ENCODE results near the gene PDE2A. TPM values are rescaled to one million over a fixed set of nuclear protein-coding genes. Genes with fewer than 3 reads are reported as not detected.
A peak's percentile ranks its signal among the peaks of the same experiment; 100 is the strongest.

Gene PDE2A
- total and polyA plus RNA-seq, 4 donors = 9.4 to 17.5 (median 14.1) TPM

GRCh38 chr11:72634016-72634415, 40.2 kb downstream of the PDE2A start:
- Histone ChIP-seq H3K4me1 (ENCODE audit: control insufficient read depth, insufficient read depth, low read length) (peaks cover 84% of the 10 kb centered on the region), H3K27ac (ENCODE audit: low read depth, low read length) (no peak overlapping the region)

GRCh38 chr11:72633068-72633467, 41.2 kb downstream of the PDE2A start:
- peaks cover 90% of the 10 kb centered on the region for H3K4me1 ChIP-seq (ENCODE audit: control insufficient read depth, insufficient read depth, low read length)

More at GRCh38 chr11:72634016-72634415, 40.2 kb downstream of the PDE2A start:
- DNase-seq (ENCODE audit: low read depth in 4 of 6, low spot score in 6 of 6) = no peak
- no peaks in the 10 kb centered on the region for H3K36me3 ChIP-seq (ENCODE audit: control insufficient read depth, insufficient read depth, low read length)
- WGBS (ENCODE audit: insufficient coverage) = 71% methylated on average over 8 of the region's 9 CpGs
- peaks cover under 1% of the 10 kb centered on the region for H3K27me3 ChIP-seq (ENCODE audit: control insufficient read depth, insufficient read depth, low read length)
- H3K4me3 ChIP-seq (ENCODE audit: low read depth, low read length) = no peak overlapping the region
- no peaks in the 10 kb centered on the region for H3K9me3 ChIP-seq (ENCODE audit: control insufficient read depth, insufficient read depth, low read length)

GRCh38 chr11:72631806-72632731, 42.2 kb downstream of the PDE2A start:
- Histone ChIP-seq H3K4me1 (ENCODE audit: control insufficient read depth, insufficient read depth, low read length) (peaks cover 90% of the 10 kb centered on the region), H3K27ac (ENCODE audit: low read depth, low read length) (no peak overlapping the region), H3K27me3 (ENCODE audit: control insufficient read depth, insufficient read depth, low read length) (no peaks in the 10 kb centered on the region), H3K36me3 (ENCODE audit: control insufficient read depth, insufficient read depth, low read length) (no peaks in the 10 kb centered on the region), H3K9me3 (ENCODE audit: control insufficient read depth, insufficient read depth, low read length) (no peaks in the 10 kb centered on the region), H3K4me3 (ENCODE audit: low read depth, low read length) (no peak overlapping the region)
- peak in 3 of 6 donors; percentile 52 to 97 (median 86) for DNase-seq (ENCODE audit: low read depth in 4 of 6, low spot score in 6 of 6)
- WGBS (ENCODE audit: insufficient coverage) = 60% methylated on average over 13 of the region's 18 CpGs

More at GRCh38 chr11:72633068-72633467, 41.2 kb downstream of the PDE2A start:
- no peak overlapping the region for H3K27ac ChIP-seq (ENCODE audit: low read depth, low read length)
- no peak overlapping the region for H3K4me3 ChIP-seq (ENCODE audit: low read depth, low read length)
- WGBS (ENCODE audit: insufficient coverage) = 89% methylated on average over 4 of the region's 4 CpGs
- no peaks in the 10 kb centered on the region for H3K9me3 ChIP-seq (ENCODE audit: control insufficient read depth, insufficient read depth, low read length)
- no peak for DNase-seq (ENCODE audit: low read depth in 4 of 6, low spot score in 6 of 6)
- no peaks in the 10 kb centered on the region for H3K36me3 ChIP-seq (ENCODE audit: control insufficient read depth, insufficient read depth, low read length)
- H3K27me3 ChIP-seq (ENCODE audit: control insufficient read depth, insufficient read depth, low read length) = no peaks in the 10 kb centered on the region

DNA sequence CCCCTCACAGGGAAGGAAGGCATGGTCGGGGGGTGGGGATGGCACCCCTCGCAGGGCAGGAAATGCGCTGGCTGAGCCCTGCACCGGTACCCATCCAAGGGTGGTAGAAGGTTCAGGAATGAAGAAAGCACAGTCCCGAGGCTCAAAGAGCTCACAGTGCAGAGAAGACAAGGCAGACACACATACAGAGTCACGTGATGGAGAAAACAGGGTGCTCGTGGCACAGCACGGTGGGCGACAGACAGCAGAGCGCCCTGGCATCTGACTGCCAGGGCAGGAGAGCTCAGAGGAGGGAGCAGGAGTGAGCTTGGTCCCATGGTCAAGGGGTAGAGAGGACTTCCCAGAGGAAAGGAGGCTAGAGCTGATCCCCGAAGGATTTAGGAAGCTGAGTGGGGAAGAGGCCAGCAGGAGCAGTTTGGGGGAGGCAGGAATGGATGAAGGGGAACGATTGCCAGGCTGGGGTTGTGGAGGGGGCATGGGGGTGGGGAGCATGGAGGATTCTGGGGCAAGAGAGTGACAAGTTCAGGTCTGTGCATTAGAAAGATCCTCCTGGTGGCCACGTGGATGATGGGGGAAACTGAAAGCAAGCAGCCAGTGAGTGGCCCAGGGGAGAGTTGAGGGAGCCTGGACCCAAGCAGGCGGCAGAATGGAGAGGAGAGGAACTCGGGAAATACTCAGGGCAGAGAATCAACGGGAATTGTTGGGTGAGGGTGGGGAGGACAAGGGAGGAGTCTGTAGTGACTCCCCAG, 43.9 kb downstream of the PDE2A start:
- Histone ChIP-seq H3K9me3 (ENCODE audit: control insufficient read depth, insufficient read depth, low read length) (no peaks in the 10 kb centered on the region), H3K27ac (ENCODE audit: low read depth, low read length) (no peak overlapping the region), H3K27me3 (ENCODE audit: control insufficient read depth, insufficient read depth, low read length) (no peaks in the 10 kb centered on the region), H3K4me3 (ENCODE audit: low read depth, low read length) (no peak overlapping the region), H3K4me1 (ENCODE audit: control insufficient read depth, insufficient read depth, low read length) (peaks cover 96% of the 10 kb centered on the region), H3K36me3 (ENCODE audit: control insufficient read depth, insufficient read depth, low read length) (no peaks in the 10 kb centered on the region)
- peak in 1 of 6 donors; percentile 47 for DNase-seq (ENCODE audit: low read depth in 4 of 6, low spot score in 6 of 6)
- WGBS (ENCODE audit: insufficient coverage) = 73% methylated on average over 16 of the region's 16 CpGs

DNA sequence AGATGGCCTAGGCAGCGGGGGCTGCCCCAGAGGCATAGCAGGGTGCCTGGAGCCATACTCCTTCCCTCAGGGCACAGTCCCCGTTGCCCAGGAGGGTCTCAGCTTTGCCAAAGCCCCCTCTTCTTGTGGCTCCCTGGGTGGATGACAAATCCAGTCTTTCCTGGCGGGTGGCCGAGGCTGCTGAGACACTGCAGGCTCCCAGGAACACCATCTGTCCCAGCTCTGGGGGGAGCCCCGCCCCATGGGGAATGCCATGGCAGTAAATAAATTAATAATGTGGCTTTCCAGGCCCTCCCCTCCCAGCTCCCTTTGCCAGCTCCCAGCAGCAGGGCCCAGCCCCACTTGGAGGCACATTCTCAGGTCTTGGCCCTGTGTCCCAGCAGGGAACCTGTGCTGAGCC, 45.0 kb downstream of the PDE2A start:
- Histone ChIP-seq H3K36me3 (ENCODE audit: control insufficient read depth, insufficient read depth, low read length) (no peaks in the 10 kb centered on the region), H3K4me3 (ENCODE audit: low read depth, low read length) (no peak overlapping the region), H3K9me3 (ENCODE audit: control insufficient read depth, insufficient read depth, low read length) (no peaks in the 10 kb centered on the region), H3K27ac (ENCODE audit: low read depth, low read length) (no peak overlapping the region), H3K27me3 (ENCODE audit: control insufficient read depth, insufficient read depth, low read length) (no peaks in the 10 kb centered on the region), H3K4me1 (ENCODE audit: control insufficient read depth, insufficient read depth, low read length) (peaks cover 92% of the 10 kb centered on the region)
- WGBS (ENCODE audit: insufficient coverage) = 40% methylated on average over 3 of the region's 5 CpGs
- peak in 2 of 6 donors; percentile 75 to 97 for DNase-seq (ENCODE audit: low read depth in 4 of 6, low spot score in 6 of 6)

GRCh38 chr11:72627594-72628281, 46.5 kb downstream of the PDE2A start:
- Histone ChIP-seq H3K4me1 (ENCODE audit: control insufficient read depth, insufficient read depth, low read length) (peaks cover 80% of the 10 kb centered on the region), H3K4me3 (ENCODE audit: low read depth, low read length) (no peak overlapping the region), H3K27ac (ENCODE audit: low read depth, low read length) (peak overlapping the region; percentile 4), H3K9me3 (ENCODE audit: control insufficient read depth, insufficient read depth, low read length) (no peaks in the 10 kb centered on the region), H3K27me3 (ENCODE audit: control insufficient read depth, insufficient read depth, low read length) (no peaks in the 10 kb centered on the region), H3K36me3 (ENCODE audit: control insufficient read depth, insufficient read depth, low read length) (no peaks in the 10 kb centered on the region)
- DNase-seq (ENCODE audit: low read depth in 4 of 6, low spot score in 6 of 6) = peak in 2 of 6 donors; percentile 42 to 86
- 65% methylated on average over 5 of the region's 7 CpGs for WGBS (ENCODE audit: insufficient coverage)

- 73% methylated on average over 11 of the region's 11 CpGs for WGBS (ENCODE audit: insufficient coverage)
- Histone ChIP-seq H3K27ac (ENCODE audit: low read depth, low read length) (peak overlapping the region; percentile 57), H3K4me1 (ENCODE audit: control insufficient read depth, insufficient read depth, low read length) (peaks cover 67% of the 10 kb centered on the region), H3K4me3 (ENCODE audit: low read depth, low read length) (no peak overlapping the region), H3K27me3 (ENCODE audit: control insufficient read depth, insufficient read depth, low read length) (no peaks in the 10 kb centered on the region), H3K9me3 (ENCODE audit: control insufficient read depth, insufficient read depth, low read length) (no peaks in the 10 kb centered on the region), H3K36me3 (ENCODE audit: control insufficient read depth, insufficient read depth, low read length) (no peaks in the 10 kb centered on the region)
- peak in 1 of 6 donors; percentile 25 for DNase-seq (ENCODE audit: low read depth in 4 of 6, low spot score in 6 of 6)
These were observed 47.7 kb downstream of the PDE2A start for GRCh38 chr11:72626414-72626936.

GRCh38 chr11:72625691-72626413, 48.4 kb downstream of the PDE2A start:
- Histone ChIP-seq H3K4me3 (ENCODE audit: low read depth, low read length) (no peak overlapping the region), H3K4me1 (ENCODE audit: control insufficient read depth, insufficient read depth, low read length) (peaks cover 61% of the 10 kb centered on the region), H3K9me3 (ENCODE audit: control insufficient read depth, insufficient read depth, low read length) (no peaks in the 10 kb centered on the region), H3K27me3 (ENCODE audit: control insufficient read depth, insufficient read depth, low read length) (no peaks in the 10 kb centered on the region), H3K36me3 (ENCODE audit: control insufficient read depth, insufficient read depth, low read length) (no peaks in the 10 kb centered on the region), H3K27ac (ENCODE audit: low read depth, low read length) (peak overlapping the region; percentile 57)
- WGBS (ENCODE audit: insufficient coverage) = 45% methylated on average over 19 of the region's 20 CpGs
- DNase-seq (ENCODE audit: low read depth in 4 of 6, low spot score in 6 of 6) = peak in 1 of 6 donors; percentile 69

Measured in spinal cord (tissue), 10 donors.